ENCODE data around the gene RABL6.

Gene RABL6

GRCh38 chr9:136784249-136784996, 23.3 kb upstream of the RABL6 start:
- TF ChIP-seq CTCF (IDR thresholded peaks at IDR 0.05): peak; percentile 54

GRCh38 chr9:136784997-136785361, 22.8 kb upstream of the RABL6 start:
- no peak for TF ChIP-seq CTCF (IDR thresholded peaks at IDR 0.05)

- TF ChIP-seq CTCF (IDR thresholded peaks at IDR 0.05): no peak
Measured at GRCh38 chr9:136786451-136786850, 21.3 kb upstream of the RABL6 start.

GRCh38 chr9:136787690-136788400, 19.9 kb upstream of the RABL6 start:
- TF ChIP-seq CTCF (IDR thresholded peaks at IDR 0.05): peak; percentile 79

GRCh38 chr9:136789523-136789937, 18.2 kb upstream of the RABL6 start:
- TF ChIP-seq CTCF (IDR thresholded peaks at IDR 0.05): no peak

- no peak for TF ChIP-seq CTCF (IDR thresholded peaks at IDR 0.05)
Measured at GRCh38 chr9:136790640-136791515, 16.9 kb upstream of the RABL6 start, which contains the start of gene TMEM141. Gene TMEM141 (plus strand): TSS chr9:136791344. CDS start chr9:136791371, 27 bp downstream.

GRCh38 chr9:136791516-136792276, 16.1 kb upstream of the RABL6 start:
- TF ChIP-seq CTCF (IDR thresholded peaks at IDR 0.05): peak; percentile 100
